Measurements from ENCODE around the gene CACNA2D3.

CACNA2D3 gene

DNA sequence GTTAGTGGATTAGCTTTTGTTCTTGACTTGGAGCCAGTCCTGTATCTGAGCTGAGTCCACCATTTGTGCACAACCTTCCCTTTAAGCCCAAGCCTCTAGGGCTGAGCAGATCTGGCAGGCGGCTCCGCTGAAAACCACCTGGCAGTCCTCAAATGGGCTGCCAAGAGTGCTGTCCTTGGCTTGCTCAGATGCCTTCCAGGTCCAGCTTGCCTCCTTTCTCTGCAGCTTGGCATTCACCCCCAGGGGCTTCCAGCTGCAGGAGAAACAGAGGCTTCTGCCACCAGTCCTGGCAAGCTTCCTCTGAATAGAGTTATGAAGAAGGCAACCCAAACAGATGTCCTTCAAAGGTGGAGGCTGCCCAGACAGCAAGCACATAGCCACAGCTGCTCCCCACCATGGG, 708.8 kb downstream of the CACNA2D3 start:
- no peak for DNase-seq

DNA sequence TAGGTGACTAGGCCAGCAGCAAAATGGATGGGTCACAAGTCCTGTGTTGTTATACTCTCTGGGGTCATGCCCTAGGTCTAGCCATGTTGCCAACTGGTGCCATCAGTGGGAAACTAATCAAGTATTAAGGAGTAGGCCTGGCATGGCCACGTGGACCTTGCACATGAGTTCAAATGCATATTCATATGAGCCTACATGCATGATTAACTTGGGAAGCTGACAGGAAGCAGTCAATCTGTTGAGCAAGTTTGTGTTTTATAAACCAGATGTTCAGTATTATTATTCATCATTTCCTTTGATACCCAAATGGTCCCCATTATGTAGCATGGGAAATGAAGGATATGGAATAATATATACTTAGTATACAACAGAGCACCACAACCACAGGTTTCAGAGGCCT, 710.5 kb downstream of the CACNA2D3 start:
- no peak for DNase-seq

DNA sequence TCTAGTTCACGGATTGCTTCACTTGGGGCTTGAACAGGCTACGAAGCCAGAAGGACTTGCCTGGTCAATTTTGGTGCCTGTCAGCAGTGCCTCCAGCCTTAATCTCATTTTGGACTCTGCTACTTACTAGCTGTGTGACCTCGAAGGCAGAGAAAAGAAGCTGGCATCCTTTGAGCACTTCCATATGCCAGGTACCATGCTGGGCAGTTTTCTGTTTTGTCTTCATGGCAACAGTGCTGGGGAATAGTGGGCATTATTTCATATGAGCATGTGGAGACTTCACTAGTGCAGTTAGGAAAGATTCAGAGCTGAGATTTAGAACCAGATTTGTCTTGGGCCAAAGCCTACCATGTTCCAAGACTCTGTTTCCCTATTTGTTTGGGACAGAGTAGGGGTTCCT, 713.3 kb downstream of the CACNA2D3 start:
- no peak for DNase-seq

DNA sequence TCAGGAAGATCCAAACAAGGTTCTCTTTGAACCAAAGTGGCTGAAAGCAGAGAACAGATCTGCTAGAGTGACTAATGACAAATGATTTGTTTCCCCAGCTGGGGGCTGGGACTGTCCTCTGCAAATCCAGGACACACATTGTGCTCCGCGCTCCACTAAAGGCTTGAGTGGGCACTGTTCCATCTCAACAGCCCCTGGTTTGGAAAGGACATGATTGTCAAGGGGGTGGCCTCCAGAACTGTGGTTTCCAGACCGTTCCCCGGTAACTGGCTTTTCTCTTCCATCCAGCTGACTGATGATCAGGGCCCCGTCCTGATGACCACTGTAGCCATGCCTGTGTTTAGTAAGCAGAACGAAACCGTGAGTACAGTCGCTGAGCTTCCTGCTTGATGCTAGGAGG, 714.5 kb downstream of the CACNA2D3 start:
- DNase-seq = no peak

DNA sequence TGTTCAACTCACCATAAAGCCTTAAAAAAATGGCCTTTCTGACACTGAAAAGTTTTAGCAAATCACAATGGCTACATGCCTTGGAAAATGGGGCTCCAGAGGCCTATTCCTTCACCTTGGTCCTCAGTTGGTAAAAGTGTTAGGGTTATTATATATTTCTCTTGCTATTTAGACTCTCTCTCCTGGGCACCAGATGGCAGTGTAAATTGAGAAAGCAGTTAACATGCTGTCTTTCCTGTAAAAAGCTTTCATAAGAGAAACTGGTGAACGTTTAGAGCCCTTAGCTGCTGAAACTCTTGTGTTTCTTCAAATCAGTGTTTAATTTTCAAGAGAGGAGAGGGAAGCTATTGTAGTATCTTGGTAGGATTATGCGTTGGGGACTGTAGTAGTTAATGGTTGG, 715.6 kb downstream of the CACNA2D3 start:
- no peak for DNase-seq

DNA sequence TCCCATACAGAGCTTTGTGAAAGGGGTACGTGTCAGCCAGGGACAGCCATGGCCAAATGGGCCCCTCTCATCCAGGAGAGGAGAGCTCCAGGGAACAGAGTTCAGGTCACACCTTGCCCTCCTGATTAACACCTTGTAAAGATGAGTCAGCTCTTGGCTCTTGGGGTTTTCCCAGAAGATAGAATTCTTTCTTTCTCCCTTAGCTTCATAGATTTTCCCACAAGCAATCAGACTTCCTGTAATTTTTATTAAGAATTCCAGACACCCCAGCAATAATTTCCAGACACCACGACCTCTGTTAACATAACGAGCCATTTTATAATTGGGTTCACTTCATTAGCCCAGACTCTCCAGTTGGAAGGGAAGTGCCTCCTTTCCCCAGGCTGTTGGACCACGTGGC, 719.1 kb downstream of the CACNA2D3 start:
- DNase-seq = no peak

DNA sequence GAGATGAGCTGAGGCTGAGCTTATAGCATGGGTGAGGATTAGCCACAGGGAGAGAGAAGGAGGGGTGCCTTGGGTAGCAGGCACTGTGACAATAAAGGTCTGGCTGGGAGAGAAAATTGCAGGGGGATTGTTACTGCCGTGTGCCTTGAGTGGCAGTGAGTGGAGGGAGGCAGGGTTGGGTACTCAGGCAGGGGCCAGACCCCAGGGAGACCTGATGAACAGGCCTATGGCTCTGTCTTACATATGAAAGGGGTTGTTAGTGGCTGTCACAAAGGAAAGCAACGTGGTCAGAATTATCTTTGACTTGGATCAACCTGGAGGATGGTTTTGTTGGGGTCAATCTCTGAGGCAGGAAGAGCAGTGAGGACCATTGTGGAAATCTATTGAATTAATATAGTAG, 721.0 kb downstream of the CACNA2D3 start:
- no peak for DNase-seq

DNA sequence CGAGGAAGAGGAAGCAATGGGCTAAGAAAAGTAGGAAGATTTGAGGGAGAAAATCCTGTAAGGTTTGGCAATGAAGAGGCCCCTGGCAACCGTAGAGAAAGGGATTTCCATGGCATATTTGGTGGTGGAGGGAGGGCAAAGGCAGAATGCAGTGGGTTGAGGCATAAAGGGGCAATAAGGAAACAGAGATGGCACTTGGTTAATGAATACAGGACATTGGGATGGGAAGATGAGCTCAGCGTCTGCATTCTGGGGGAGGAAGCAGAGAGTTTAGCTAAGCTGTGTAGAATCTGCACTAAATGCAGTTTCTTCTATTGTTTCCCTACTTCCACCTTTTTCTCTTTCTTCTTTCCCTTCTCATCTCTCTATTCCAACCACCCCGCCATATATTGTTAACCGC, 721.9 kb downstream of the CACNA2D3 start:
- no peak for DNase-seq

DNA sequence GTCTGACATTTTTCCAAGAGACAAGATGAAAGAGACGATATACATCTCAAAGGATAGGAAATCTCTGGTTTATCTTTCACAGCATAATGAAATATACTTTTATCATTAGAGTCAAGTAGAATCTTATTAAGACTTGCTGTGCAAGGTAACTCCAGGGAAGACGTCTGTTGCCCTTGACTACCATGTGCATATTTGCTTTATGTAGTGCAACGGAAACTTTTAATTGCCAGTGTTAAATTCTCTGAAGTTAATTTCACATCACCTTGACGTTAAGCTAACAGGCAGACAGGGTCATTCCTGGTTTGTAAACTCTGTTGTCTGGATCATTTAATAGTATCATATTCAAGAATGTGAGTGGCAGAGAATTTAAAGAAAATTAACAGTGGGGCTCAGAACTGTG, 722.7 kb downstream of the CACNA2D3 start:
- DNase-seq = no peak

DNA sequence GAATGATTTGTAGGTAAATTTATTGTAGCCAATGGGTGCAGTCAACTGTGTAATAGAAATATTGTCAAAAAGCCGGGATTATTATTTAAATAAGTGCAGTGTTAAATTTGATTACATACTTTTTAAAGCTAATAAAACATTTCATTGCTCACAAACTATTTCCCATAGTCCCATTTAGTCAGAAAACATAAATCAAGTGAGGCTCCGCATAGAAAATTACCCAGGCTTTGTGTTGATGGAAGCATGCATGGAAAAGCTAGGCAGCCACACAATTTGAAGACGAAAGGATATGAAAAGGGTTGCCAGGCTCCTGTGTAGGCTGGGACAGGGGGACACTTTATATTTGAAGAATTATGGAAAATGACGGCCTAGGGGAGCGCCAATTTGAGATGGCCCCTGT, 723.2 kb downstream of the CACNA2D3 start:
- DNase-seq = no peak

DNA sequence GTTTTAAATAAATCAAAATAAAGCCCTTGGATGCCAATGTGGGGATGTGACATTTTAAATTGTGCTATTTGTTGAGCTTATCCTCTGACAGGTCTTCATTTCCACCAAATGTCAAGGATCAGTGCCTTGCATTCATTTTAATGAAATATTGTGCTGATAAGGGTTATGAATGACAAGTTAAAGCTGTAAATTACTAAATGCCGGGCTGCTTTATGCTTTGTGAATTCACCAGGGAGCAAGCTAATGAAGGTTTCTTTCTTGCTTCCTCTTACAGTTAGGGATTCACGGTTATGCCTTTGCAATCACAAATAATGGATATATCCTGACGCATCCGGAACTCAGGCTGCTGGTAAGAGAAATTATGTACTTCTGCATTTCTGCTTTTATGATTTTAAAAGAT, 723.8 kb downstream of the CACNA2D3 start:
- DNase-seq = no peak

DNA sequence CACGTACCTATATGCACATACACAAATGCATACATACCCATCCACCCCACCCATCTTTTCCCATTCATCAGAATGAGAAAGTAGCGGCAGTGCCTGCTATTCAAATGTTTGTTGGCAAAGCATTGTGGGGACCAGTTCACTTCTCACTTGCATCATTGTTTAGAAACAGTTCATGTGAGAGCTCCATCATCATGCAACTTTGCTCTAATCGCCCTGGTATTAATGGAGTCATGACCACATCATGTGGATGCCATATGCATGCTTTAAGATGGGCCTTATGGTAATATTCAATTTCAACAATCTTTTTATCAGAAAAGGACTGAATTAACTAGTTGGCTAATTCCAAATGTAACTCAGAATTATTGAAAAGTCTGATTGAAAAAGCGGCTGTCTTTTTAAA, 725.0 kb downstream of the CACNA2D3 start:
- no peak for DNase-seq

DNA sequence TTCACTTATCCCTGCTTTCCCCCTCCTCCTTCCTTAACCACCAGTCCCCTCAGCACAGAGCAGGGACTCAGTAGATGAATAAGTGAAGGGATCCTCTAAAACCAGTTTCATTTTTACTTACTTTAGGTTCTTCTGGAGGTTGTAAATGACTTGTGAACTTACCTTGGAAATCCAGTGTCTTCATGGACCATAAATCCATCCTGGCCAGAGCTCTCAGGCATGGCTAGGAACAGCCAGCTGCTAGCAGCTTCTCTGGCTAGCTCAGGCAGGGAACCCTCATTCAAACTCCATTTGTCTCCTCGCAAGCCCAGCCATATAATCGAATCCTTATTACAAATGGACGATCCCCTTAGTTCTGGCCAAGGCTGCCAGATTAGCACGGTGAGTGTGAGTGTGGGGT, 727.0 kb downstream of the CACNA2D3 start:
- no peak for DNase-seq

DNA sequence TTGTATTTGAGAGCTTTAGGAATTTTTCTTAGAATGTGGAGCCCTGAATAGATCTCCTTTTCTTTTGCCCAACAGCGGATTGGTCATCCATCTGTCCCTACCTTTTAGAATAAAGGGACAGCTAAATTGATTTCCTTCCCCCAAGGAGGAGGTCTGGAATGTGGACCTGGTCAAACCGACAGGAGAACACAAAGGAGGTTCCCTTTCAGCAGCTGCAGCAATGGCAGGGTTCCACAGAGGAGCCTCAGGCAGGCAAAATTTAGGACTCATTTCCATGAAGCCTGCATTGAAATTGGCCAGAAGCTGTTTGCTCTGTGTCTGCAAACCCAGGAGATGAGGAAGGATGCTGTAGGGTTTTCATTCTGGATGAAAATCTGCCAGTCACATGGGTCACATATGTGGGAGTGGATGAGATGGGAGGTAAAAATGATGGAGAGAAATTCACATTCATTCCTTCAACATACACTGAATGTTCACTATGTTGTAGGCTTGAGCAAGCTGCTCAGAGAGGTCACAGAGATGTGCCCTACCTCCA, 728.2 kb downstream of the CACNA2D3 start:
- no peak for DNase-seq

DNA sequence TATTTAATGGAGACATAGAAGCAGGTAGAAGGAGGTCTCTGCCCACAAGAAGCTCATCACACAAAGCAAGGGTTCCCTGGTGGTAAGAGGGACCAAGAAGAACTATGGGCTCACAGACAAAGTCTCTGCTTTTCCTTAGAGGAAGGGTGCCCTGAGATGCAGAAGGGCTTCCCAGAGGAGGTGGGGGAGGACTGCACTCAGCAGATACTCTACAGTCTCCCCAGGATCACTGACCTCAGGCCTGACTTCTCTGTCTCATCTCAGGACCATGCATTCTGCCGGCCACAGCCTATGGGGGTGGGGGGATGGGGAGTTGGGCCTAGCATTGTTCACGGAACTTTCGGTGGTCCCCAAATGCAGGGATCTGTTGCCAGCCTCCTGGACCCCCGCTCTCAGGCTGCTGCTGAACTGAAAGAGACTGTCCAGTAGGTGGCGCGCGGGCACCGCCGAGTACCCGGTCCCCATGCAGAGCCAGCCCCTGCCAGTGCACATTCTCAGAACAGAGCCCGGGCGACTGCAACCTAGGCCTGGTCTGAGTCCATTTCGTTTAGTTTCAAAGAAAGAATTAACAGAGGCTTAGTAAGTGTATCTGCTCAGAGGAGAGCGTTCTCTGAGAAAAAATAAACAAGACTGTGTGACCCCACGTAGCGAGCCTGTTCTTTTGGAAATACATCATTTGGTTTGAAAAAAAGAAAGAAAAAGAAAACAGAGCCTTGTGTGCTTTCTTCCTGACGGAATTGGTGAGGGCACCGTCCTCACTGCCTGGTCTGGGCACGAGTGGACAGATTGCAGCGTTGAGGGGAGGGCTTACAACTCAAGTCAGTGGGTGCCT, 731.4 kb downstream of the CACNA2D3 start:
- DNase-seq = peak; percentile 69

DNA sequence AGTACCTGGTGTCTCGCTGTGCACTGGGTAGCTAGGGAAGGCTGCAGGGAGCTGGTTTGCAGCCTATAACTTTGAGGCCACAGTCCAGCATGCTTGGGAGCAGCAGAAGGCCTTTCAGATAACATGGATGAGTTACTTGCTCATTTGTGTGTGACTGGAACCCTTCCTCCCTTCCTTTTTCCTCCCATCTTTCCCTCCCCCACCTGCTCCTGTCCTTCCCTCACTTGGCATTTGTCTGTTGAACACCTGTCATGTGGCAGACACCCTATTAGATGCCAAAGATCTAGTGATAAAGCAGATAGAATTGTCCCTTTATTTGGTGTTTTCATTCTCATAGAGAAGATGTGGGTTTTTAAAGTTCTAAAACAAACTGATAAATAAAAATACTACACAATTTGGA, 733.9 kb downstream of the CACNA2D3 start:
- DNase-seq = no peak

DNA sequence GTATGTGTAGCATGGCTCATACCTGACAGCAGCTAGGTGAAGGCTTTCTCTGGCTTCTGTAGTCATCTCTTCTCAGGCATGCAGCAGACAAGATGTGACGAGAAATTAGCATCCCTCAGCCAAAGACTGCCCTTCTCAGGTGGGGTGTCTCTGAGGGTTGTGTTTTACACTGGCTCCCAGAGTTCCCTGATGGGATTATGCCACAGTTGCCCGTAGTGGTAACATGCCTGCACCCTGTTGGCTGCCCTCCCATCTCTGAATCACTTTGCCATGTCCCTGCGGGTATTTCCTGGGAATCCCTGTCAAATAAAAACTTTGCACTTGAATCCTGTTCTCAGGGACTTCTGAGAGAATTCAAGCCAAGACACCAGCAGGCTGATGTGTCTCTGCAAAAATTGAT, 735.0 kb downstream of the CACNA2D3 start:
- DNase-seq = no peak

DNA sequence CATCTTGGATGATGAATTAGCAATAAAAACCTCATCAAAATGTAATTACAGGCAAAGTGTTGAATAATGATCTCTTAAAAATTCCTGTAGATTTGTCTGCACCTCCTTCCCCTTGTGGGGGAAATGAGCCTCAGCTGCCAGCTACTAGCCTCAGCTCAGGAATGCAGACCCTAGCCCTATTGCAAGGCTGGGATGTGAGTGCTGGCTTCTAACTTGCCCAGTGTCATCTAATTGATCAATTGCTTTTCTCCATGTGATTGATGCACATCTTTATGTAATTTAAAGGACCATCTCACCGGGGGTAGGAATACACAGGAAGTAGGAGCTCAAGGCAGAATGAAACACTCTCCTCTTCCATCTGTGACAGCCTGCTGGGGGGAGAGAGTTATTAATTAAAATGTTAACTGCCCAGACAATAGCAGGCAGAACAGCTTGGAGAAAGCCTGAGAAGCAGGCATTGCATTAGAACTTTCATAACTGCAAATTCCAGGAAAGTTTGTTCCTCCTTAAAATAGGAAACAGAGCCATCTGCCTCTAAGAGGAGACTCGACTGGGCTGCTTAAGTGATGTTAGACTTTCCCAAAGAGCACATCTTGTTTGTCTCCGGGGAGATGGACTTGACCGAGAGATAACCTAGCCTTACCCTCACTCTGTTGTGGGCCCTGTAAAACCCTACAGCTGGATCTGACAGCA, 735.9 kb downstream of the CACNA2D3 start:
- DNase-seq = no peak

DNA sequence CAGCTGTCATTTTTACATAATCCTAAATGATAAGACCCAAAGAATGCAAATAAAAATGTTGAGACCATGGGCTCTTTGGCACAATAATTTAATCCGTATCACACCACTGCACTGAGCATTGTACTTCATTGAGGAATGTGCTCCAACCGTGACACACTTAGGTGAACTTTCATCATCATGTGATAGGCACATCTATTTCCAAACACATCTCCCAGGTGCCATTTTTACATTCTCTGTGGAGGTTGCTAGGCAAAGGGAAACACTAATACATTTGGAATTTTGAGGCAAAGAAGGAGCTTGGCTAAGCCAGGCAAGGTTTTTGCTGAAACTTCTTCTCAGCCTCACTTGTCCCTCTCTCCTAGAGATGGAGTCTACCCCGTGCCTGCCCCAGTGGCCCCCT, 736.8 kb downstream of the CACNA2D3 start:
- DNase-seq = no peak

DNA sequence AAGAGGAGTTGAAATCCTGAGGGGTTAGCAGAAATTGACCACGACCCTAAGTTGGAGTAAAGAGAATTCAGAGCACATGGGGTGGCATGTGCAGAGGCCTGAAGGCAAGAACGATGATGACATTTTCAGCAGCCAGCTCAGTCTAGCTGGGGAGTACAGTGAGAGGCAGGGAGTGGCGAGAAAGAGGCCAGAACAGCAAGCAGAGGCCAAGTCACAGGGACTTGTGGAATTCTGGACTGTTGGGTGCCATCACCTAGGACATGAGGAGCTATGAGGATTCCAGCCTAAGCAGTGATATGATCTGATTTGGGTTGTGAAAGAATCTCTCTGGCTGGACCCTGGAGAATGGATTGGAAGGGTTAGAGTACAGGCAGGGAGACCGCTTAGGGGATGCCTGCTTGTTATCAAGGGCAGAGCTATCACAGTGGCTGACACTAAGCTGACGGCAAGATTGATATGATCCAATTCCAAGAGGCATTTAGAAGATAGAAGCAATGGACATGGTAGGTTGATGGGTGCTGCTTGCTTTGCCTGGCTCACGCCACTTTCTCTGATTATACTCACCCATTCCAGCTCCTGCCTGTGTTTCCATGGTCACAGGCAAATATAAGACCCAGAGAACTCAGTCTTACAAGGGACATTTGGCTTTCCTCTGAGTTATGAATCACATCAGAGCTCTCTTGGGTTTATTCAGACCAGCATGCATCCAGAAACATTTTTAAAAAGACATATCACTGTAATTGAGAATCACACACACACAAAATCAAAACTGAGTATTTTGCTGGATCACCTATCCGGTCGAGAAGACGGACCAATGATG, 739.1 kb downstream of the CACNA2D3 start:
- DNase-seq = no peak

DNA sequence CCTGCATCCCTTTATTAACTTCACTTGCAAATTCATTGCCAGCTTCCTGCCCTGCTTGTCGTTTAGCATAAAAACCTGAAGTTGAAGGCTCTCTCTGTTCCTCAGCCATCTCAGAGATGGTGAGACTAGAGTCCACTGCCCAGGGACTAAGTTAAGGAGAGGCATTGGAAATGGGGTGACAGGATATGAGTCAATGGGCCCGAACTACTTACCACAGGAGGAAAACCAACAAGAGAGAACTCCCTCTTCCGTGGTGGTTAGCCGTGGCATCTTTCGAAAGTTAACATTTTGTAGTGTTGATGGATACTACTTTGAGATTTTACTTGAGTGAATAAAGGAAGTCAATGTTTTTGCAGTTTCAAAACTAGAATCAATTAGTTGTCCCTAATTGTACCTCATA, 740.2 kb downstream of the CACNA2D3 start:
- no peak for DNase-seq

DNA sequence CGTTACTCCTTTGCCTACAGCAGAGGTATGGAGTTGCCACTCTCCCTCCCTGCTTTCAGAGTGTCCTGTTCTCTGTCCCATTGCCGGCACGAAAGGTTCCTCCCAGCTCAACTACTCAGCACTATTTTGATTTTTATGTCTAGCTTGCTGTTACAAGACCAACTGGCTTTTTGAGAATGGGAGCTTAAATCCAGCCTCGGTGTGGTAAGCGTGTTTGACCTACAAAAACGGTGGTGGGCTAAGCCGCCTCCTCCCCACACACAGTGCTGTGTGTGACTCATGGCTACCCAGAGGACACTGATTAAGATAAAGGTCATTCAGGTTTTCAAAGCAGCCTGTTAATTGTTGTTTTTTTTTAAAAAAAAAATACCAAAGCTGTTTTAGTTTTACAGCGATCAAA, 741.0 kb downstream of the CACNA2D3 start:
- no peak for DNase-seq

DNA sequence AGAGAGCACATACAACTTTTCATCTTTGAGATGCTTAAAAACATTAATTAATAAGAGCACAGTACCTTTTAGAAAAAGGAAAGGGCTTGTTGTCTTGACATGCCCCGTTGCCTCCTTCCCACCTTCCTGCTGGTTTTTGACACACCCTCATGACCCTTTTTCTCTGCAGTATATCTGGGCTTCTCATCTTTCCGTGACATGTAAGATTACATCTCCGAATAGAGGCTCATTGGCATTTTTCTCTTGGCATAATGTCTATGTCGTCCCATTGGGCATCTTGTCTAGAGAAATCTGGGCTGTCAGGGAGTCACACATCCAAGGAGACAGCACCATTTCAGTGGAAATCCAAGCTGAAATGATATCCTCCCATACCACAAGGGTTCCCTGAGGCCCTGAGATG, 741.4 kb downstream of the CACNA2D3 start:
- DNase-seq = no peak

DNA sequence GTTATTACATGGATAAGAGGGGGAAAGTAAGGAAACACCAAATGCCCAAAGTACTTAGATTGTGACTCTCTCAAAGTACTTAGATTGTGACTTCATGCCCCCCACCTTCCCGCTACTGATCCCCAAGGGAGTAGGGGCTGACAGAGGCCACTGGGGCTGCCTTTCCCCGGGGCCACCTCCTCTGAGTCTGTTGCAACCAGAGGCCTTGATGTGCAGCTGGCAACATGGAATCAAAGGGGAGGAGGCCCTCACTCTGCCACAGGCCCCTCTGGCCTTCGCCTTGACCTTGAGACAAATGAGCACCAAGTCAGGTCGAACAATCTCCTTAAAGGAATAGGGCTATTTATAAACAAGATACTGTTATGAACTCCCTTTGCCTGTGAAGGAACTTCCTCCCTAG, 743.0 kb downstream of the CACNA2D3 start:
- DNase-seq = no peak
